ENCODE data around the gene HOXD4. TPM values are rescaled to one million over a fixed set of nuclear protein-coding genes. Genes with fewer than 3 reads are reported as not detected.

The HOXD4 gene
- total RNA-seq, 6 donors from 2014 or later = 0.79 to 0.81 TPM; not detected in 4

DNA sequence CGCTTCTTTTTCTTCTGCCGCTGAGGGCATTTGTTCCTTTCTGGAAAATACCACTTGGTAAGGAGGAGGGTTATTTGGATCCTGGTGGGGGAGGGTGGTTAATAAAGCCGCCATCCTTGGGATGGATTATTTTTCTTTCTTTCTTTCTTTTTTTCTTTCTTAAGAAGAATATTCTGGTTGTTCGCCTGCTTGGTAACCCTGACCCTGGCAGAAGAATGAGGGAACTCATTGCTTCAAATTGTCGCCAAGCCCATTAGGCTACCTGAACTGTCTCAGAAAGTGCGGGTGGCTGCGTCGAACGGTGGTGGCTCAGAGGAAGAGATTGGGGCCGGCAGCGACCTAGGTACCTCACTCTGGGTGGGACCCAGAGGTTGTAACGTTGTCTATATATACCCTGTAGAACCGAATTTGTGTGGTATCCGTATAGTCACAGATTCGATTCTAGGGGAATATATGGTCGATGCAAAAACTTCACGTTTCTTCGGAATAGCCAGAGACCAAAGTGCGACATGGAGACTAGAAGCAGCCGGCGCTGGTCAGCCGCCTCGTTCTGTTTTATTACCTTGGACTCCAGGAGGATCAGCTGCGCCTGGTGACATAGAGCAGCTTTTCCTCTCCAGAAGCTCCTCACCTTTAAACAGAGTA, 1.3 kb upstream of the HOXD4 start:
- no peak for DNase-seq

DNA sequence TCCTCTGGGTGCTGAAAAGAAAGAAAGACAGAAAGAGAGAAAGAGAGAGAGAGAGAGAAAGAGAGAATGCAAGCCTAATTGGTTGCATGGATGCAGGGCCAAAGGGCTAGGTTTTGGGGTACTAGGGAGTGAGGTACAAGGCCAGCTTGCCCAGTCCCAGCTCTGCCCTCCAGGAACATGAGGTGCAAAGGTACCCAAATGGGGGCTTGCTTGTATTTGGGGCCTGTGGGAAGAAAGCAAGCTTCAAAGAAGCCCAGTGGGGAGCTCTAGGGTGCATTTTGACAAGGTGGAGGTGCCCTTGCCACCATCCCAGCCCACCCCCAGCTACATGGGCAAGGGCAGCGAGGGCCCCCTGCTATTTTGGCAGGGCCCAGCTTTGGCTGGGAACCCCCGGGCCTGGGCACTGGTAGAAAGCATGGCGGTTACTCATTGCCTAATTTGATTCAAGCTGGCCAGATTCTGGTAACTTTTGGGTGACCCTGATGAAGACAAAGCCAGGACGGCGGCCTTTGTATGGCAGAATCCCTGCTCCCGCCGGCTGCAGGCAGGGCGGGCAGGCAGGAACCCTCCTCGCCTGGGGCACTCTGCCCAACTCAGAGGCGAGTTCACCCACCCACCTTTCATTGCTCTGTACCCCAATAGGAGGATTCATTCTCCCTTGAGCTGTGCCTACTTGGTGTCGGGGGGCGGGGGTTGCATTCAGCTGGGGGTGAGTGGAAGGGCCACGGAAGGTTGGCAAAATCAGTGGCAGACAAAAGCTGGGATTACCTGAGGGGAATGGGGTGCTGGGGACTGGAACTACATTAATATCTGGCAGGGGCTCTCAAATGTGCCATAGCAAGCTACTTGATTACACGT, 537 bp upstream of the HOXD4 start:
- H3K9me3 ChIP-seq = no peaks in the 10 kb centered on the region
- ATAC-seq (ENCODE audit: low FRiP score in 2 of 2) (no peak), DNase-seq (no peak)
- TF ChIP-seq POLR2A (IDR thresholded peaks at IDR 0.05) (no peak), EP300 (IDR thresholded peaks at IDR 0.05) (no peak), POLR2AphosphoS5 (IDR thresholded peaks at IDR 0.05) (no peak)
- TF ChIP-seq, protein P1, sequence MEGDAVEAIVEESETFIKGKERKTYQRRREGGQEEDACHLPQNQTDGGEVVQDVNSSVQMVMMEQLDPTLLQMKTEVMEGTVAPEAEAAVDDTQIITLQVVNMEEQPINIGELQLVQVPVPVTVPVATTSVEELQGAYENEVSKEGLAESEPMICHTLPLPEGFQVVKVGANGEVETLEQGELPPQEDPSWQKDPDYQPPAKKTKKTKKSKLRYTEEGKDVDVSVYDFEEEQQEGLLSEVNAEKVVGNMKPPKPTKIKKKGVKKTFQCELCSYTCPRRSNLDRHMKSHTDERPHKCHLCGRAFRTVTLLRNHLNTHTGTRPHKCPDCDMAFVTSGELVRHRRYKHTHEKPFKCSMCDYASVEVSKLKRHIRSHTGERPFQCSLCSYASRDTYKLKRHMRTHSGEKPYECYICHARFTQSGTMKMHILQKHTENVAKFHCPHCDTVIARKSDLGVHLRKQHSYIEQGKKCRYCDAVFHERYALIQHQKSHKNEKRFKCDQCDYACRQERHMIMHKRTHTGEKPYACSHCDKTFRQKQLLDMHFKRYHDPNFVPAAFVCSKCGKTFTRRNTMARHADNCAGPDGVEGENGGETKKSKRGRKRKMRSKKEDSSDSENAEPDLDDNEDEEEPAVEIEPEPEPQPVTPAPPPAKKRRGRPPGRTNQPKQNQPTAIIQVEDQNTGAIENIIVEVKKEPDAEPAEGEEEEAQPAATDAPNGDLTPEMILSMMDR (IDR thresholded peaks at IDR 0.05) = no peak
- peaks cover 0 to 81% (median 34%) of the 10 kb centered on the region in 4 donors for H3K27me3 ChIP-seq
- no peaks in the 10 kb centered on the region for H3K36me3 ChIP-seq
- no peak overlapping the region for H3K4me3 ChIP-seq
- H3K27ac ChIP-seq = no peak overlapping the region
- 15 to 31% methylated on average over 7 to 14 of the region's 14 CpGs for WGBS, 2 donors
- peaks cover 0 to 34% (median 7%) of the 10 kb centered on the region in 4 donors for H3K4me1 ChIP-seq

More for the DNA sequence above, 1.3 kb upstream of the HOXD4 start:
- no peak for ATAC-seq (ENCODE audit: low FRiP score in 2 of 2)
- Histone ChIP-seq H3K27ac (no peak overlapping the region), H3K4me1 (peaks cover 0 to 34% (median 7%) of the 10 kb centered on the region in 4 donors), H3K9me3 (no peaks in the 10 kb centered on the region), H3K4me3 (no peak overlapping the region), H3K36me3 (no peaks in the 10 kb centered on the region), H3K27me3 (peaks cover 0 to 79% (median 35%) of the 10 kb centered on the region in 4 donors)
- TF ChIP-seq POLR2A (IDR thresholded peaks at IDR 0.05) (no peak), EP300 (IDR thresholded peaks at IDR 0.05) (no peak), POLR2AphosphoS5 (IDR thresholded peaks at IDR 0.05) (no peak)
- TF ChIP-seq, protein P1 (IDR thresholded peaks at IDR 0.05) = no peak
- 14 to 20% methylated on average over 24 of the region's 24 CpGs for WGBS, 2 donors

DNA sequence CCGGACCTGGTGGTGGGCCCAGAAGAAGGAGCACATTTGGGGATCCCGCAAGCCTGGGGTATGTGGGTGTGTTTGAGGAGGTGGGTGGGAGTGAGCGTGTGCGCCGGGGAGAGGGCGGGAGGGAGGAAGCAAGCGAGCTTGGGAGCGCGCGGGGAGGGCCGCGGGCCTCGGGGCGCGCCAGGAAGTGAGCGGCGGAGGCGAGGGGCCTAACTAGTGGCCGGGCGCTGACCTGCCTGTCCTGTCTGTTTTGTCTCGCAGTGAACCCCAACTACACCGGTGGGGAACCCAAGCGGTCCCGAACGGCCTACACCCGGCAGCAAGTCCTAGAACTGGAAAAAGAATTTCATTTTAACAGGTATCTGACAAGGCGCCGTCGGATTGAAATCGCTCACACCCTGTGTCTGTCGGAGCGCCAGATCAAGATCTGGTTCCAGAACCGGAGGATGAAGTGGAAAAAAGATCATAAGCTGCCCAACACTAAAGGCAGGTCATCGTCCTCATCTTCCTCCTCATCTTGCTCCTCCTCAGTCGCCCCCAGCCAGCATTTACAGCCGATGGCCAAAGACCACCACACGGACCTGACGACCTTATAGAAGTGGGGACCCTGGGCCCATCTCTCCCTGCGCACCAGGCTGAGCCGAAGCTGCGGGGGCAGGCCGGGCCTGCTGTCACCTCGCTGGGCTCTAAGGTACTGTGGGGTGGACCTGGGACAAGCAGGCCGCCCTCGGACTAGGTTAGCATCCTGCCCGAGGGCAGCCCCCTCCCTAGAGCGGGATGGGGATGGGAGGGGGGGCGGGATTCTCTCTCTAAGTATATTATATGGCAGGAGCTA, 1.2 kb downstream of the HOXD4 start:
- Histone ChIP-seq H3K4me3 (no peak overlapping the region), H3K36me3 (no peaks in the 10 kb centered on the region), H3K9me3 (no peaks in the 10 kb centered on the region), H3K27ac (no peak overlapping the region), H3K27me3 (peaks cover 0 to 86% (median 43%) of the 10 kb centered on the region in 4 donors), H3K4me1 (peaks cover 5 to 44% (median 11%) of the 10 kb centered on the region in 4 donors)
- TF ChIP-seq POLR2AphosphoS5 (IDR thresholded peaks at IDR 0.05) = no peak
- TF ChIP-seq POLR2A (IDR thresholded peaks at IDR 0.05) = no peak
- no peak for TF ChIP-seq EP300 (IDR thresholded peaks at IDR 0.05)
- TF ChIP-seq, protein P1 (IDR thresholded peaks at IDR 0.05) = no peak
- DNase-seq (peak in 1 of 2 donors; percentile 54), ATAC-seq (ENCODE audit: low FRiP score in 2 of 2) (peak in 1 of 2 donors; percentile 32)
- 10 to 11% methylated on average over 39 to 45 of the region's 48 CpGs for WGBS, 2 donors

DNA sequence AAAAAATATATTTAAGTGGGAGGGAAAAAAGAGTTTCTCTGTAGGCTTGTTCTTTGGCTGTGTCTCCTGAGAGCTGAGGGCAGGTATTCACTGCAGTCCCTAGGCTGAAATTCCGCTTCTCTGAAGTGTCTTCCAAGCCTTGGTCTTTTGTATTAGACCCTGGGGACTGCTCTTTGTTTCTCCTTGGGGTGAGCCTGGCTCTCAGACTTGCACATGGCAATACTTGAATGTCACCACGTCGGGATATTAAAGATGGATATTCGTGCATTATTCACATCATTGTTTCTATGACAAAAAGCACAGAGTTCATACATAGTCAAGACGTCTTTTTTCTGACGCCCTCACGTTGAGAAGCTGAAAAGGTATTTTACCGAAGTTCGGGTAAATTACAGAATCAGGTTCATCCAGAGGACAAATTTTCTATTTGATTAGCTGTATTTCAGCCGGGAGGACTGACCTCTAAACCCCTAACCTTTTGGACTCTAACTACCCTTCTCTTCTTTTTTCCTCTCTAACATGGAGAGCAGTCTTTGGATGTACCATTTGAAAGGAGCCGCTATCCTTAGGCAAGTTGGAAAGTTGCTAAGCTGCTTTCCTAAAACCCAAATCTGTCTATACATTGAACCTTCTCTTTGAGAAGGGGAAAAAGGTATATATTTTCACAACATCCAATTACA, 3.4 kb downstream of the HOXD4 start:
- H3K4me3 ChIP-seq = no peak overlapping the region

More for the DNA sequence above, 3.4 kb downstream of the HOXD4 start:
- H3K36me3 ChIP-seq = no peaks in the 10 kb centered on the region
- peaks cover 0 to 86% (median 43%) of the 10 kb centered on the region in 4 donors for H3K27me3 ChIP-seq
- no peaks in the 10 kb centered on the region for H3K9me3 ChIP-seq
- TF ChIP-seq POLR2A (IDR thresholded peaks at IDR 0.05) = no peak
- TF ChIP-seq POLR2AphosphoS5 (IDR thresholded peaks at IDR 0.05) = no peak
- no peak for TF ChIP-seq EP300 (IDR thresholded peaks at IDR 0.05)
- TF ChIP-seq, protein P1 (IDR thresholded peaks at IDR 0.05) = no peak
- WGBS, 2 donors = 17 to 24% methylated on average over 11 of the region's 11 CpGs
- no peak for DNase-seq
- H3K27ac ChIP-seq = no peak overlapping the region
- H3K4me1 ChIP-seq = peaks cover 6 to 43% (median 18%) of the 10 kb centered on the region in 4 donors
- no peak for ATAC-seq (ENCODE audit: low FRiP score in 2 of 2)
